Tongue (tissue), 2 donors: Measurements from ENCODE around the gene FGGY. TPM values are rescaled to one million over a fixed set of nuclear protein-coding genes. Genes with fewer than 3 reads are reported as not detected.
A peak's percentile ranks its signal among the peaks of the same experiment; 100 is the strongest.
"Not testable (repeated sequence)": the region's sequence is repeated elsewhere in the genome, so short reads cannot be mapped to it uniquely, and the experiment has no call there.

Experiments used
- DNase-seq: peaks from one replicate; pipeline ENCODE4 v3.0.0-alpha.2; 2015
- total RNA-seq: library from RNA; depleted of rRNA; stranded (reverse); fragments of >200 nt; gene quantifications from one replicate; pipeline ENCODE4 v1.2.3, GENCODE V29; 2014

Gene FGGY
- total RNA-seq, 1 donor from 2014 or later: 80.4 TPM

- DNase-seq: no peak
These were observed 408.8 kb downstream of the FGGY start for GRCh38 chr1:59705466-59706302.

- no peak for DNase-seq
These were observed 409.4 kb downstream of the FGGY start for GRCh38 chr1:59706303-59706599.

DNA sequence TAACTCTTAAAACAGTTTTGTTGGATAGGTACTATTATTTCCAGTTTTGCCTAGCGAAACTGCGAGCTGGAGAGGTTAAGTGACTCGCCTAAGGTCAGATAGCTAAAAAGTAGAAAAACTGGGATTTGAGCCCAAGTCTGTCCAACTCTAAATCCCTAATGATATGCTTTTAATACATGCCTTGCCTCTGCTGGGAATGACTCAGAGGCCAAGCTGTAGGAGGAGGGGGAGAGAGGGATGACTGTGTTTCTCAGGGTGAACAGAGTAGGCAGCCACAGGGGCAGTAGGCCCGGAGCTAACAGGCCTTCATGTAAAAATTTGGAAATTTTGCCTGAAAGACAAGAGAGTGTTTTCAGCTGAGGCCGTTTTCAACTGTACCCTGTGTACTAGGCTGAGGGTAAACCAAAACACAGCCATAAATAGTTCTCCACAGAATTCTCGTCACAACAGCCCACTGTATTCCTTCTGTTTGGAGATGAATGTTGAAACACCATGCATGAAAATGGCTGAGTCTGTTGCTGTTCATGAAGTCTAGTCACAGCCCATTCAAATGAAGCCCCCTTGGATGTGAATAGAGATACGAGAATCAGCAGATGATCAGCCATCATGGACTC is 410.4 kb downstream of the FGGY start:
- DNase-seq: peak; percentile 61

GRCh38 chr1:59709333-59709732 is 412.4 kb downstream of the FGGY start:
- no peak for DNase-seq

DNA sequence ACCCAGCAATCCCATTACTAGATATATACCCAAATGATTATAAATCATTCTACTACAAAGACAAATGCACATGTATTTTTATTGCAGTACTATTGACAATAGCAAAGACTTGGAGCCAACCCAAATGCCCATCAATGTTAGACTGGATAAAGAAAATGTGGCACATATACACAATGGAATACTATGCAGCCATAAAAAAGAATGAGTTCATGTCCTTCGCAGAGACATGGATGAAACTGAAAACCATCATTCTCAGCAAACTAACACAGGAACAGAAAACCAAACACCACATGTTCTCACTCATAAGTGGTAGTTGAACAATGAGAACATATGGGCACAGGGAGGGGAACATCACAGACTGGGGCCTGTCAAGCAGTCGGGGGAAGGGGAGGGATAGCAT is 414.0 kb downstream of the FGGY start:
- DNase-seq: not testable (repeated sequence)

- DNase-seq: no peak
These were observed 417.3 kb downstream of the FGGY start for GRCh38 chr1:59714219-59714618.

DNA sequence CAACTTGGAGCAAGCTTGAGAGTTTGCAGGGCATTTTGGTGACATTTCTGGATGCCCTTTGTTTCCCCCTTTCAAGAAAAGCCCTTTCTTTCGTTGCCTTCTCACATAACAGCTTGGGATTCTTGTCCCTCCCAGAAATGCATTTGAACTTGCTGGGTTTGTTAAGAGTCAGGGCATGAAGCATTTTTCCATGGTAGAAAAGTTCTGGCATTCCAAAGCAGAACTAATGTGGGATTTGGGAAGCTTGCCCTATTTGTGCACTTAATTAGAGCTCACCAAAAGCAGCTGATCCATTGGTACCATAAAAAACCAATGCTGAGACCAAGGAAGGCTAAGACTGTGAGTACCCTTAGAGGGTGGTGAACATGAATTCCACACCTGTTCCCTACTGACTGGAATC is 418.1 kb downstream of the FGGY start:
- DNase-seq: peak; percentile 92

DNA sequence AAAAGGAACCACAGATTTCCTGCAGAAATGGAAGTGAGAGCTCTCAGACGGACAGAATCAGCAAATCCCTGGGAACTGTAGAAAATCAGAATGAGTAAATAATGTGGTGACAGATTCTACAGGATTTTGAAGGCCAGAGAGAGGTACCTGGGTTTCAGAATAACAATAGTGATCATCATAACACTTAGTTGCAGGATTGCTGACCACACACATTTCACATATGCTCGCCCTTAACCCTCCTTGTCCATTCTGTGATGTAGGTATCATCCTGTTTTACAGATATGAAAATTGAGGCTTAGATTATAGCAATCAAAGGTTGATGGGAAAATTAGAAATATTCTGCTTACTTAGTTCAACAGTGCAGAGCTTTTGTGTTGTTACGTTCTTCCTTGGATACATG is 419.9 kb downstream of the FGGY start:
- DNase-seq: no peak

- DNase-seq: no peak
These were observed 421.4 kb downstream of the FGGY start for GRCh38 chr1:59718064-59718988.

GRCh38 chr1:59718989-59719360 is 422.1 kb downstream of the FGGY start:
- DNase-seq: peak; percentile 78

- DNase-seq: no peak
These were observed 423.6 kb downstream of the FGGY start for GRCh38 chr1:59720326-59721115.

GRCh38 chr1:59730302-59730701 is 433.4 kb downstream of the FGGY start:
- peak; percentile 46 for DNase-seq

DNA sequence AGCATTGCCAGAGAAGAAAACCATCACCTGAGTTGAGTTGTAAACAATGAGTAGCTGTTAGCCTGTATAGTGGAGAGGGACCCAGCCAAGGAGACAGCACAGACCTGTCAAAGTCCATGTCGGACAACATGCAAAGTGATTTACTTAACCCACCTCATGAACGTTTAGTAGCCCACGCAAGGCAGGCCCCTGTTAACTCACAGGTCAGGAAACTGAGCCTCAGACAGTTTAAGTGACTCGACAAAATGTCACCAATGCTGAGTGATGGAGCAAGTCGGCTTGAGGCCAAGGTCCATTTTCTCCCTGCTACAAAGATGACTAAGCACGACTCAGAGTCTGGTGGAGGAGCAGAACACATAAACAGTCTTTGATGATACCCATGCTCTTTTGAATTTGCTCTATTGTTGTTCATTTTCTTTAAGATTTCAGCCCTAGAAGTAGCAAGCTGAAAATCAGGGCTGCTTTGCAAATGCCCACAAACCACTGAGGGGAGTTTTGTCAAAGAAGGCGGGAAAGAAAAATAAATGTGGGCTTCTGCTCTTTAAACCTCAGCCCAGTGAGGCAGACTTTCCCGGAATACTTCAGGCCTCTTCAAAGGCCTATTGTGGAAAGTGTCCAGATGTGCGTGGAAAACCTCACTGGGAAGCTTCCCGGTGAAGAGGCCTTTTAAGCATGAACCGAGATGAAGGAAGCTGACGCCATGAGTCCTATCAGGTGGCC is 434.0 kb downstream of the FGGY start:
- peak; percentile 85 for DNase-seq

DNA sequence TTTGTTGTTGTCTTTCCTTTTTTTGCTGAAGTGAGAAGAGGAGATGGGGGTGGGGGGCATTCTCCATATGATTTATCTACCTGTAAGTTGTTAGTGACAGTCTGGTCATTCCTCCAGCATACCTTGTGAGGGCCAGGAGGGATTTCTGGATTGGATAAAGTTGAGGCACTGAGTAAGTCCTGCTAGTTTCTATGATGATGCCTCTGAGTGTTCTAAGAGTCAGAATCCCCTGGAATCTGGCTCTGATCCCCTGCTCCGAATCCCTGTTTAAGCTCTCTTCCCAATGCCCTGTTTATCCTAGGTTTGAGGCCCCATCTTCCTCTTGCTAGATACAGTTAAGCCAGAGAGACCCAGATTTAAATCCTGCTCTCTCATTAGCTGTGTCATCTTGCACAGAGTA is 434.7 kb downstream of the FGGY start:
- peak; percentile 33 for DNase-seq

GRCh38 chr1:59732214-59732955 is 435.5 kb downstream of the FGGY start:
- peak; percentile 78 for DNase-seq

- DNase-seq: no peak
These were observed 436.7 kb downstream of the FGGY start for GRCh38 chr1:59733443-59734141.

DNA sequence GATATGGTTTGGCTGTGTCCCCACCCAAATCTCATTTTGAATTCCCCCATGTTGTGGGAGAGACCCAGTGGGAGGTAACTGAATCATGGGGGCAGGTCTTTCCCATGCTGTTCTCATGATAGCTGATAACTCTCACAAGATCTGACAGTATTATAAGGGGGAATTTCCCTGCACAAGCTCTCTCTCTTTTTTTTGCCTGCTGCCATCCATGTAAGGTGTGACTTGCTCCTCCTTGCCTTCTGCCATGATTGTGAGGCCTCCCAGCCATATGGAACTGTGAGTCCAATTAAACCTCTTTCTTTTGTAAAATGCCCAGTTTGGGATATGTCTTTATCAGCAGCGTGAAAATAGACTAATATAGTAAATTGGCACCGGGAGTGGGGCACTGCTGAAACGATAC is 439.0 kb downstream of the FGGY start:
- not testable (repeated sequence) for DNase-seq

DNA sequence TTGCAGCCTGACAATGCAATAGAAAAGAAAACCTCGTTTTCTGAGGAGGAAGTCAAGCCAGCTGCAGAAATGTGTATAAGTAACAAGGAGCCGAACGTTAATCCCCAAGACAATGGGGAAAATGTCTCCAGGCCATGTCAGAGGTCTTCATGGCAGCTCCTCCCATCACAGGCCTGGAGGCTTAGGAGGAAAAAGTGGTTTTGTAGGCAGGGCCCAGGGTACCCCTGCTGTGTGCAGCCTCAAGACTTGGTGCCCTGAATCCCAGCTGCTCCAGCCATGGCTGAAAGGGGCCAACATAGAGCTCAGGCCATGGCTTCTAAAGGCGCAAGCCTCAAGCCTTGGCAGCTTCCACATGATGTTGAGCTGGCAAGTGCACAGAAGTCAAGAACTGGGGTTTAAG is 439.9 kb downstream of the FGGY start:
- no peak for DNase-seq

DNA sequence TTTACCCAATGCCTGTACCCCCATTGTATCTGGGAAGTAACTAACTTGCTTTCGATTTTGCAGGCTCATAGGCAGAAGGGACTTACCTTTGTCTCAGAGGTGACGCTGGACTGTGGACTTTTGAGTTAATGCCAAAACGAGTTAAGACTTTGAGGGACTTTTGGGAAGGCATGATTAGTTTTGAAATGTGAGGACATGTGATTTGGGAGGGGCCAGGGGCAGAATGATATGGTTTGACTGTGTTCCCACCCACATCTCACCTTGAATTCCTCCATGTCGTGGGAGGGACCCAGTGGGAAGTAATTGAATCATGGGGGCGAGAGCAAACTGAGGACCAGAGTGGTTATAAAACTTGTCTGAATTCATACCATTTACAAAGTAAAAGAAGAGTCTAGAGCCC is 440.7 kb downstream of the FGGY start:
- no peak for DNase-seq

GRCh38 chr1:59738152-59738551 is 441.3 kb downstream of the FGGY start:
- no peak for DNase-seq
